GM18508 (cell line): Measurements from ENCODE around the gene BRF1.
"Not testable (repeated sequence)": the region's sequence is repeated elsewhere in the genome, so short reads cannot be mapped to it uniquely, and the experiment has no call there.

ENCODE experiments used
- ATAC-seq: cut with Tn5 transposase; IDR thresholded peaks from one replicate; pipeline ENCODE4 v1.9.1; 2021; ENCODE audit warnings: moderate number of reproducible peaks; ENCODE audit not compliant: insufficient read depth, unreplicated experiment

The BRF1 gene

GRCh38 chr14:105333020-105333490, 32.3 kb upstream of the BRF1 start:
- ATAC-seq: no peak

GRCh38 chr14:105332350-105332874, 31.6 kb upstream of the BRF1 start:
- ATAC-seq: no peak

GRCh38 chr14:105331575-105332349, 31.0 kb upstream of the BRF1 start:
- ATAC-seq: no peak

GRCh38 chr14:105330491-105330895, 29.7 kb upstream of the BRF1 start:
- no peak for ATAC-seq

GRCh38 chr14:105329411-105330150, 28.8 kb upstream of the BRF1 start:
- ATAC-seq: no peak

GRCh38 chr14:105328678-105329390, 28.0 kb upstream of the BRF1 start:
- no peak for ATAC-seq

- no peak for ATAC-seq
Measured at GRCh38 chr14:105328070-105328677, 27.4 kb upstream of the BRF1 start.

- not testable (repeated sequence) for ATAC-seq
Measured at GRCh38 chr14:105327695-105328045, 26.9 kb upstream of the BRF1 start.

GRCh38 chr14:105326891-105327694, 26.3 kb upstream of the BRF1 start:
- no peak for ATAC-seq

- no peak for ATAC-seq
Measured at GRCh38 chr14:105326568-105326867, 25.7 kb upstream of the BRF1 start.

- no peak for ATAC-seq
Measured at GRCh38 chr14:105325716-105326567, 25.1 kb upstream of the BRF1 start.

GRCh38 chr14:105325303-105325702, 24.5 kb upstream of the BRF1 start:
- ATAC-seq: no peak

- ATAC-seq: no peak
Measured at GRCh38 chr14:105324871-105325270, 24.1 kb upstream of the BRF1 start.

GRCh38 chr14:105324080-105324778, 23.4 kb upstream of the BRF1 start:
- ATAC-seq: no peak

GRCh38 chr14:105323663-105324062, 22.9 kb upstream of the BRF1 start:
- ATAC-seq: no peak

GRCh38 chr14:105322791-105323556, 22.2 kb upstream of the BRF1 start:
- ATAC-seq: no peak

- ATAC-seq: no peak
Measured at GRCh38 chr14:105317546-105317945, 16.7 kb upstream of the BRF1 start.
